Erythroblast (primary cell): ENCODE measurements around the gene LAMC2.

ENCODE experiments used
- GATA1 ChIP-seq: IDR thresholded peaks from 2 replicates; pipeline ENCODE4 v1.6.1; 2011; ENCODE audit warnings: low read depth, mild to moderate bottlenecking, control low read depth, low read length, moderate library complexity
- POLR2A ChIP-seq: IDR thresholded peaks from 2 replicates; pipeline ENCODE4 v1.6.1; 2011; ENCODE audit warnings: mild to moderate bottlenecking, low read length

DNA sequence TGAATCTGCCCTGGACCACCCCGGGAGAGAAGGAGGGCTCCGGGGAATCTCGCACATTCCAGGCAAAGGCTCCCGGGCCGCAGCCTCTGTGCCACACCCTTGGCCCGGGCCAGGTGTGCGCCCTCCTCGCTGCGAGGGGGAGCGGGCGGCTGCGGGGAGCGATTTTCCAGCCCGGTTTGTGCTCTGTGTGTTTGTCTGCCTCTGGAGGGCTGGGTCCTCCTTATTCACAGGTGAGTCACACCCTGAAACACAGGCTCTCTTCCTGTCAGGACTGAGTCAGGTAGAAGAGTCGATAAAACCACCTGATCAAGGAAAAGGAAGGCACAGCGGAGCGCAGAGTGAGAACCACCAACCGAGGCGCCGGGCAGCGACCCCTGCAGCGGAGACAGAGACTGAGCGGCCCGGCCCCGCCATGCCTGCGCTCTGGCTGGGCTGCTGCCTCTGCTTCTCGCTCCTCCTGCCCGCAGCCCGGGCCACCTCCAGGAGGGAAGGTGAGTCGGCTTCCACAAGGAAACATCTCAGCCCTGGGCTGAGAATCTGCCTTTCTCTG, at the start of gene LAMC2:
- TF ChIP-seq POLR2A (no peak), GATA1 (no peak)
